Tibial nerve (tissue), 4 donors: Measurements from ENCODE around the gene SEL1L. TPM values are rescaled to one million over a fixed set of nuclear protein-coding genes. Genes with fewer than 3 reads are reported as not detected.

Experiments used
- DNase-seq, 2 donors: peaks; one replicate each; pipeline ENCODE4 v3.0.0-alpha.2; 2019; ENCODE audit warnings: low spot score in 2 of 2
- H3K27ac ChIP-seq, 4 donors: fragments of 200-600 bp; sonication (generic) in 3 of 4; one replicate each; pipeline ENCODE4 v1.5.1; 2017 to 2019; ENCODE audit warnings: mild to moderate bottlenecking in 1 of 4
- H3K27me3 ChIP-seq, 2 donors: fragments of 200-600 bp; sonication (generic) in 1 of 2; one replicate each; pipeline versions ENCODE4 v1.5.1 to v1.6.0; 2017 to 2019
- H3K36me3 ChIP-seq, 3 donors: fragments of 200-600 bp; sonication (generic); one replicate each; pipeline ENCODE4 v1.5.1; 2018 to 2019
- H3K4me1 ChIP-seq, 4 donors: fragments of 200-600 bp; sonication (generic) in 3 of 4; one replicate each; pipeline ENCODE4 v1.5.1; 2017 to 2019
- H3K4me3 ChIP-seq, 4 donors: fragments of 200-600 bp; sonication (generic) in 3 of 4; one replicate each; pipeline ENCODE4 v1.5.1; 2017 to 2019; ENCODE audit warnings: mild to moderate bottlenecking in 1 of 4, moderate library complexity in 1 of 4
- H3K9me3 ChIP-seq, 4 donors: fragments of 200-600 bp; sonication (generic) in 3 of 4; one replicate each; pipeline ENCODE4 v1.5.1; 2017 to 2019
- EP300 ChIP-seq, 2 donors: sonication (generic); formaldehyde crosslinking; IDR thresholded peaks; one replicate each; pipeline ENCODE4 v1.6.1; 2017; ENCODE audit warnings: antibody characterized with exemption in 2 of 2, mild to moderate bottlenecking in 1 of 2
- POLR2A ChIP-seq, 2 donors: fragments of 450-650 bp; IDR thresholded peaks; one replicate each; pipeline ENCODE4 v1.6.1; 2017; ENCODE audit warnings: antibody characterized with exemption in 2 of 2, mild to moderate bottlenecking in 2 of 2, moderate library complexity in 2 of 2
- WGBS, 2 donors: methylation state at CpG; one replicate each; pipeline ENCODE4 v1.1.5; 2018; 5-methylcytosine and 5-hydroxymethylcytosine counted together
- total RNA-seq, 4 donors: library from RNA; depleted of rRNA; stranded (reverse); fragments of >200 nt; gene quantifications; one replicate each; pipeline ENCODE4 v1.1.0, GENCODE V29; 2016
- TF ChIP-seq, protein P1 (sequence below), 5 experiments: fragments of 200-600 bp in 3 of 5; fragments of 450-650 bp in 2 of 5; sonication (generic) in 3 of 5; IDR thresholded peaks; one replicate each; pipeline ENCODE4 v1.5.1; 2016 to 2019; ENCODE audit warnings: antibody characterized with exemption in 5 of 5, mild to moderate bottlenecking in 3 of 5, moderate library complexity in 2 of 5

Gene SEL1L
- total RNA-seq, 4 donors from 2014 or later: 35.2 to 42.2 (median 40.1) TPM

DNA sequence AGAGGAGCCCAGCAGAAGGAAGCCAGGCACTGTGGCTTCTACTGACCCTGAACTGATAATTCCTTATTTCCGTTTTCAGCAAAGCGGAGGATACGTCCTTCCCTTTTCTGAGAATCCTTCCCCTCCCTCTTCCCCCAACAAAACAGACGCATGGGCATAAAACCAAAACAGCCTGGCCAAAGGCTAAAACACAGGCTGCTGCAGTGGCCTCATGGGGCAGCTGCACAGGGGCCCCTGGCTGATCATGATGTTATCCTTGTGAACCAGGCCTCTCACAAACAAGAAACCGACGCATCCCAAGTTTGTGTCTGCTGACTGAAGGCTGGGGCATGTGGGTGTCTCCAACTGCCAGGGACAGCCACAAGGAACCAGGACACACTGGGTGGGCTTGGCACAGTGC lies 110.1 kb downstream of the SEL1L start:
- peak in 1 of 2 donors; percentile 44 for DNase-seq
- H3K4me1 ChIP-seq: peaks cover 0 to 26% (median 0%) of the 10 kb centered on the region in 4 donors
- TF ChIP-seq, protein P1, sequence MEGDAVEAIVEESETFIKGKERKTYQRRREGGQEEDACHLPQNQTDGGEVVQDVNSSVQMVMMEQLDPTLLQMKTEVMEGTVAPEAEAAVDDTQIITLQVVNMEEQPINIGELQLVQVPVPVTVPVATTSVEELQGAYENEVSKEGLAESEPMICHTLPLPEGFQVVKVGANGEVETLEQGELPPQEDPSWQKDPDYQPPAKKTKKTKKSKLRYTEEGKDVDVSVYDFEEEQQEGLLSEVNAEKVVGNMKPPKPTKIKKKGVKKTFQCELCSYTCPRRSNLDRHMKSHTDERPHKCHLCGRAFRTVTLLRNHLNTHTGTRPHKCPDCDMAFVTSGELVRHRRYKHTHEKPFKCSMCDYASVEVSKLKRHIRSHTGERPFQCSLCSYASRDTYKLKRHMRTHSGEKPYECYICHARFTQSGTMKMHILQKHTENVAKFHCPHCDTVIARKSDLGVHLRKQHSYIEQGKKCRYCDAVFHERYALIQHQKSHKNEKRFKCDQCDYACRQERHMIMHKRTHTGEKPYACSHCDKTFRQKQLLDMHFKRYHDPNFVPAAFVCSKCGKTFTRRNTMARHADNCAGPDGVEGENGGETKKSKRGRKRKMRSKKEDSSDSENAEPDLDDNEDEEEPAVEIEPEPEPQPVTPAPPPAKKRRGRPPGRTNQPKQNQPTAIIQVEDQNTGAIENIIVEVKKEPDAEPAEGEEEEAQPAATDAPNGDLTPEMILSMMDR (IDR thresholded peaks at IDR 0.05): no peak
- no peak for TF ChIP-seq POLR2A (IDR thresholded peaks at IDR 0.05)
- peak in 1 of 2 donors; percentile 36 for TF ChIP-seq EP300 (IDR thresholded peaks at IDR 0.05)
- H3K27me3 ChIP-seq: no peaks in the 10 kb centered on the region
- H3K36me3 ChIP-seq: no peaks in the 10 kb centered on the region
- H3K9me3 ChIP-seq: no peaks in the 10 kb centered on the region
- WGBS, 2 donors: 45 to 47% methylated on average over 6 of the region's 6 CpGs
- H3K27ac ChIP-seq: peak overlapping the region in 3 of 4 donors; percentile 10 to 74 (median 59)
- H3K4me3 ChIP-seq: no peak overlapping the region

Other genes with a start within 250 kb of the SEL1L start
- 10 to 100 TPM; 21.6 to 62.0 (median 34.7) TPM for gene STON2, start 133.5 kb downstream of the SEL1L start, total RNA-seq